Brain microvascular endothelial cell (primary cell): Measurements from ENCODE around the gene DRAXIN.

Source experiments
- DNase-seq: peaks from one replicate; pipeline ENCODE4 v3.0.0-alpha.2; 2020
- H3K27ac ChIP-seq: fragments of 250-450 bp; sonication (Bioruptor Pico); 2 replicates; pipeline ENCODE4 v1.5.1; 2020; ENCODE audit warnings: mild to moderate bottlenecking, moderate library complexity
- H3K27me3 ChIP-seq: fragments of 250-450 bp; sonication (Bioruptor Pico); replicated peaks from 2 replicates; pipeline ENCODE4 v1.5.1; 2020; ENCODE audit warnings: mild to moderate bottlenecking
- H3K36me3 ChIP-seq: fragments of 250-450 bp; sonication (Bioruptor Pico); replicated peaks from 2 replicates; pipeline ENCODE4 v1.5.1; 2020; ENCODE audit warnings: mild to moderate bottlenecking
- H3K4me3 ChIP-seq: 2 replicates; pipeline ENCODE4 v1.5.1; 2011; ENCODE audit warnings: low read depth, mild to moderate bottlenecking, control low read depth, low read length, moderate library complexity
- CTCF ChIP-seq: IDR thresholded peaks from 2 replicates; pipeline ENCODE4 v1.5.1; 2011; ENCODE audit warnings: low read depth, mild to moderate bottlenecking, moderate library complexity, low read length, control low read depth, inconsistent platforms; ENCODE audit errors: missing control alignments
- in situ Hi-C: cut with HindIII; loops from 2 replicates; pipeline ENCODE4 v1.10.0; 2017; ENCODE audit warnings: low sequenced_read_pairs, low pct_ligation_motif_present

Gene DRAXIN

GRCh38 chr1:11708554-11709350, 17.2 kb downstream of the DRAXIN start:
- in situ Hi-C loops = no loop called here

DNA sequence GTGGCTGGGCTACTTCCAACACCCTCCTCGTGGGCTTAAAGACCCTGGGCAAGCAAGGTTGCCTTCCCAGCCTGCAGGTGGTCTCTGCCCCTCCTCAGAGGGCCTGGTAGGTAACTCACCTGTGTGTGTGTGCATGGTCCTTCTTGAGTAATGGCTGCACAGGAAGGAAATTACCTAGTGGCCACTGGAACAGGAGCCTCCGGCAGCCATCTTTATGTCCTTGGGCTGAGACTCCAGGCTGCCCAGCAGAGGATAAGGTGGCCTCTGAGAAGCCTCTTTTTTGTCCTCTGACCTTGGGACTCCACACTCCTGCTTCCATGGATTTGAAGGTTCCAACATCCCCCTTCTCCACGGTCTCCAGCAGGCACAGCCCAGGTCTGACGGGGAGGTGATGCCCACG, 20.0 kb downstream of the DRAXIN start:
- Histone ChIP-seq H3K27ac (no peak overlapping the region), H3K36me3 (no peaks in the 10 kb centered on the region), H3K4me3 (no peak overlapping the region), H3K27me3 (peaks cover 15% of the 10 kb centered on the region)
- TF ChIP-seq CTCF = no peak
- in situ Hi-C loops = no loop called here
- DNase-seq = no peak

More at GRCh38 chr1:11708554-11709350, 17.2 kb downstream of the DRAXIN start:
- no peak for DNase-seq
- Histone ChIP-seq H3K4me3 (no peak overlapping the region), H3K27me3 (peaks cover 39% of the 10 kb centered on the region), H3K27ac (no peak overlapping the region), H3K36me3 (no peaks in the 10 kb centered on the region)
- TF ChIP-seq CTCF = no peak

GRCh38 chr1:11712285-11712684, 20.8 kb downstream of the DRAXIN start:
- Histone ChIP-seq H3K27me3 (peaks cover 12% of the 10 kb centered on the region), H3K4me3 (no peak overlapping the region), H3K27ac (no peak overlapping the region), H3K36me3 (no peaks in the 10 kb centered on the region)
- DNase-seq = no peak
- in situ Hi-C loops = no loop called here
- no peak for TF ChIP-seq CTCF

DNA sequence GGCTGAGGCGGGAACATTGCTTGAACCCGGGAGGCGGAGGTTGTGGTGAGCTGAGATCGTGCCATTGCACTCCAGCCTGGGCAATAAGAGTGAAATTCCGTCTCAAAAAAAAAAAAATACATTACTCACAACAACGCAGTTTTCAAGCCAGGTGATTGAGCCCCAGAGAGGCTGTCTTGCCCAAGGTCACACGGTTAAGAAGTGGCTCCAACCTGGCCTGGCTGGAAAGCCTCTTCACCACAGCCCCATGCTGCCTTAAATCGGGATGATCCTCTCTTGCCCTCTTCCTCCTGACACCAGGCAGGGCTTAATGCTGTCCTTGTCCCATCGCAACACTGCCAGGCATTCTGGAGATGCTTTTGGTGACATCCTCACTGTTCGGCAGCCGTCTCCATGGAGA, 21.6 kb downstream of the DRAXIN start:
- Histone ChIP-seq H3K27ac (no peak overlapping the region), H3K27me3 (peaks cover 4% of the 10 kb centered on the region), H3K4me3 (no peak overlapping the region), H3K36me3 (no peaks in the 10 kb centered on the region)
- in situ Hi-C loops = no loop called here
- no peak for TF ChIP-seq CTCF
- no peak for DNase-seq

DNA sequence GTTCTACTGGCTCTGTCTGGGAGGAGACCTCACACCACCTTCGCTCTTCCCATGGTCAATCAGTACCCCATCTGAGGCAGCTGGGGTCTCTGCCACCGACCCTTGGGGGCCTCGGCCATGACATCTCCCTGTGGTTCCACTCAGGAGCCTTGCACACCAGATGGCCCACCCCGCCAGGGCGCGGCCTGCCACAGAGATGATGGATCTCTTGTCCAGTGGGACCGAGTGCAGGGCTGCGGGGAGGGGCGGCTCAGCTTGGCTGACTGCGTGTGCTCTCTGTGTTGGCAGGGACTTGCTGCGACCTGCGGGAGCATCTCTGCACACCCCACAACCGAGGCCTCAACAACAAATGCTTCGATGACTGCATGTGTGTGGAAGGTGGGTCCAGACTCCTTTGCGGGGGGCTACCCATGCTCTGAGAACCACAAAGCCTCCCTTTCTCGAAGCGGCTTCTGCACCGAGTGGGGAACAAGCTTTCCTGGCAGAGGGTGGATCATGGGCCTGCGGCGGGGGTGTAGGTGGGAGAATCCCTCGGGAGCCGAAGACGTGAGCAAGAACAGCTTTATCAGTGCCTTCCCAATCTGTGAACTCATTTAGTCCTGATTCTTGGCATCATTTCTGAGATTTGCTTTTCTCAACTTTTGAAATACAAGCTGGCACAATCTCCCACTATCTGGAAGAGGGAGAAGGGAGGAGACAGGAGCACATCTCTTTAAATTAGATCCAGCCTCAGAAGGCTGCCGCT, 23.5 kb downstream of the DRAXIN start:
- DNase-seq = no peak
- Histone ChIP-seq H3K36me3 (no peaks in the 10 kb centered on the region), H3K27me3 (peaks cover 2% of the 10 kb centered on the region), H3K27ac (no peak overlapping the region), H3K4me3 (no peak overlapping the region)
- in situ Hi-C loops = no loop called here
- no peak for TF ChIP-seq CTCF
